ENCODE results near the gene ZNF81. TPM values are rescaled to one million over a fixed set of nuclear protein-coding genes. Genes with fewer than 3 reads are reported as not detected.

Gene ZNF81
- total RNA-seq, 1 donor from 2014 or later: 10.9 TPM

DNA sequence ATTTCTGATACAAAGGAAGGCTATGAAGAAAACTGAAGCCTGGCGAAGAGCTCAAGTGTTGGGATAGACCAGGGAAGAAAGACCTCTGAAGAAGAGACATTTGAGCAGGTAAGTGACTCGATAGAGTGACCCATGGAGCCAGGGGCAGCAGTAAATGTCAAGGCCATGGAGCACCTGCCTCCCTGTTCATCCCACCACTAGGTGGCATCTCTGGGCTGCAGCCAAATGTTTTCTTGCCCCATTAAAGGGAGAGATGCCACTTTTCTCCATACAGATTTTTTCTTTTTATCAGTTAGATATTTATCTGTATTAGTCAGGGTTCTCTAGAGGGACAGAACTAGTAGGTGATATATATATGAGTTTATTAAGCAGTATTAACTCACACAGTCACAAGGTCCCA is 4.9 kb upstream of the ZNF81 start:
- Mint-ChIP-seq H3K4me3 (ENCODE audit: low read depth) (no peak overlapping the region), H3K4me1 (ENCODE audit: low read depth) (peaks cover 2% of the 10 kb centered on the region), H3K9me3 (ENCODE audit: low read depth) (peaks cover 3% of the 10 kb centered on the region), H3K27ac (no peak overlapping the region), H3K27me3 (no peaks in the 10 kb centered on the region), H3K36me3 (ENCODE audit: insufficient read depth) (no peaks in the 10 kb centered on the region)
- peak; percentile 64 for TF ChIP-seq CTCF (IDR thresholded peaks at IDR 0.05; ENCODE audit: unreplicated experiment)
- DNase-seq (ENCODE audit: low spot score, unreplicated experiment): peak; percentile 16

- H3K9me3 Mint-ChIP-seq (ENCODE audit: low read depth): peaks cover 10% of the 10 kb centered on the region
- no peak overlapping the region for H3K4me3 Mint-ChIP-seq (ENCODE audit: low read depth)
- H3K4me1 Mint-ChIP-seq (ENCODE audit: low read depth): peaks cover 19% of the 10 kb centered on the region
- peaks cover 1% of the 10 kb centered on the region for H3K36me3 Mint-ChIP-seq (ENCODE audit: insufficient read depth)
- H3K27me3 Mint-ChIP-seq: no peaks in the 10 kb centered on the region
- TF ChIP-seq CTCF (IDR thresholded peaks at IDR 0.05; ENCODE audit: unreplicated experiment): no peak
- no peak overlapping the region for H3K27ac Mint-ChIP-seq
- DNase-seq (ENCODE audit: low spot score, unreplicated experiment): no peak
Measured at GRCh38 chrX:47838361-47838760, 1.7 kb downstream of the ZNF81 start.

DNA sequence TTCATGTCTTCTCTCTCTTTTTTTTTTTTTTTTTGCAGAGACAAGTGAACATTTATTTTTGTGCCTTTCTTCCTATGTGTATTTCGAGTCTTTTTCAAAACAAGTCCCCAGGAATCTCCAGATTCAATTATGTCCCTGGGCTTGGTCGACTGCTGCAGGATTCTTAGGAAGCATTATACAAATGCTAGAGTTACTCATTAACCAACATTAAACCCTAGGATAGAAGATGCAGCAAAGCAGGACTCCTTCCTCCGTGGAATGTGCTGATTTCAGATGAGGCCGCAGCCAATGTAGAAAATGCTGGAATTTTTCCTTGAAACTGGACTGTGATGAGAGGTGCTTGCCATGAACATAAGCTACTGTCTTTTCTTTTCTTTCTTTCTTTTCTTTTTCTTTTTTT is 3.4 kb downstream of the ZNF81 start:
- H3K4me3 Mint-ChIP-seq (ENCODE audit: low read depth): no peak overlapping the region
- H3K36me3 Mint-ChIP-seq (ENCODE audit: insufficient read depth): peaks cover 1% of the 10 kb centered on the region
- peaks cover 10% of the 10 kb centered on the region for H3K9me3 Mint-ChIP-seq (ENCODE audit: low read depth)
- H3K27ac Mint-ChIP-seq: peak overlapping the region; percentile 75
- H3K27me3 Mint-ChIP-seq: no peaks in the 10 kb centered on the region
- DNase-seq (ENCODE audit: low spot score, unreplicated experiment): no peak
- no peak for TF ChIP-seq CTCF (IDR thresholded peaks at IDR 0.05; ENCODE audit: unreplicated experiment)
- H3K4me1 Mint-ChIP-seq (ENCODE audit: low read depth): peaks cover 19% of the 10 kb centered on the region

DNA sequence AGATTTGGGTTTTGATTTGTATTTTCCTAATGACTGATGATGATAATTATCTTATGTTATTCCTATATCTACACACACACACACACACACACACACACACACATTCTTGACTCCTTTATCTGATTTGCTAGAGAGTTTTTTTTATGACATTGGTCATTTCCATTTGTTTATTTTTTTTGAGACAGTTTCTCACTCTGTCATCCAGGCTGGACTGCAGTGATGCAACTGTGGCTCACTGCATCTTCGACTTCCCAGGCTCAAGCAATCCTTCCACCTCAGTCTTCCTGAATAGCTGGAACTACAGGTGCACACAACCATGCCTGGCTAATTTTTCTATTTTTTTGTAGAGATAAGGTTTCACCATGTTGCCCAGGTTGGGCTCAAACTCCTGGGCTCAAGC is 6.7 kb downstream of the ZNF81 start:
- no peaks in the 10 kb centered on the region for H3K27me3 Mint-ChIP-seq
- no peak for DNase-seq (ENCODE audit: low spot score, unreplicated experiment)
- TF ChIP-seq CTCF (IDR thresholded peaks at IDR 0.05; ENCODE audit: unreplicated experiment): no peak
- peaks cover 13% of the 10 kb centered on the region for H3K9me3 Mint-ChIP-seq (ENCODE audit: low read depth)
- no peak overlapping the region for H3K4me3 Mint-ChIP-seq (ENCODE audit: low read depth)
- H3K4me1 Mint-ChIP-seq (ENCODE audit: low read depth): peaks cover 11% of the 10 kb centered on the region
- H3K27ac Mint-ChIP-seq: no peak overlapping the region
- H3K36me3 Mint-ChIP-seq (ENCODE audit: insufficient read depth): peaks cover 7% of the 10 kb centered on the region

DNA sequence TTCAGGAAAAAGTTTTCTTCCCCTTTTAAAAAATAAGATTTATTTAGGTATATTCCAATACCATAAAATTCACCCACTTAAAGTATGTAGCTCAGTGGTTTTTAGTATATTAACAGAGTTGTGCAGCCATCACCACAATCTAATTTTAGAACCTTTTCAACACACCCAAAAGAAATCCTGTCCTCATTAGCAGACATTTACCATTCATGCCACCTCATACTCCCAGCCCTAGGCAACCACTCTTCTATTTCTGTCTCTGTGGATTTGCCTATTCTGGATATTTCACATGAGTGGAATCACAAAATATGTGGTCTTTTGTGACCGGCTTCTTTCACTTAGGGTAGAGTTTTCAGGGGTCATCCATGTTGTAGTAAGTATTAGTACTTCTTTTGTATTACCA is 7.4 kb downstream of the ZNF81 start:
- Mint-ChIP-seq H3K36me3 (ENCODE audit: insufficient read depth) (peaks cover 7% of the 10 kb centered on the region), H3K4me1 (ENCODE audit: low read depth) (peaks cover 11% of the 10 kb centered on the region), H3K27me3 (no peaks in the 10 kb centered on the region), H3K27ac (no peak overlapping the region), H3K9me3 (ENCODE audit: low read depth) (peaks cover 13% of the 10 kb centered on the region), H3K4me3 (ENCODE audit: low read depth) (no peak overlapping the region)
- no peak for TF ChIP-seq CTCF (IDR thresholded peaks at IDR 0.05; ENCODE audit: unreplicated experiment)
- no peak for DNase-seq (ENCODE audit: low spot score, unreplicated experiment)
